Mesodermal cell (in vitro differentiated cells): Measurements from ENCODE around the gene XIRP2. TPM values are rescaled to one million over a fixed set of nuclear protein-coding genes. Genes with fewer than 3 reads are reported as not detected.

Source experiments
- H3K27ac ChIP-seq: 2 replicates; pipeline ENCODE4 v1.7.0; 2013; ENCODE audit warnings: mild to moderate bottlenecking, low read depth, low read length, moderate library complexity; ENCODE audit not compliant: severe bottlenecking
- H3K36me3 ChIP-seq: 2 replicates; pipeline ENCODE4 v1.7.1; 2013; ENCODE audit warnings: mild to moderate bottlenecking, low read length, moderate library complexity; ENCODE audit not compliant: control insufficient read depth, insufficient read depth
- H3K4me1 ChIP-seq: one replicate; pipeline ENCODE4 v1.7.1; 2013; ENCODE audit warnings: mild to moderate bottlenecking, low read length; ENCODE audit not compliant: insufficient read depth, control insufficient read depth, poor library complexity, severe bottlenecking
- H3K4me3 ChIP-seq: 2 replicates; pipeline ENCODE4 v1.7.0; 2013; ENCODE audit warnings: low read length, control low read depth, mild to moderate bottlenecking; ENCODE audit not compliant: insufficient read depth, poor library complexity, severe bottlenecking; ENCODE audit errors: extremely low read depth
- H3K9me3 ChIP-seq: 2 replicates; pipeline ENCODE4 v1.7.1; 2013; ENCODE audit warnings: mild to moderate bottlenecking, low read length, moderate library complexity; ENCODE audit not compliant: control insufficient read depth
- WGBS, 2 experiments: methylation state at CpG; one replicate each; pipeline ENCODE4 v1.1.5; 2013; ENCODE audit warnings: missing lambda C conversion rate in 2 of 2; ENCODE audit not compliant: insufficient coverage in 2 of 2; 5-methylcytosine and 5-hydroxymethylcytosine counted together
- polyA plus RNA-seq, 2 experiments: library from polyadenylated mRNA; stranded (reverse); fragments of 50-300 nt; gene quantifications; one replicate each; pipeline ENCODE4 v1.2.3, GENCODE V29; 2013

Gene XIRP2
- 0.22 TPM for polyA plus RNA-seq (2013, experiment 1 of 2)
- 0.15 TPM for polyA plus RNA-seq (2013, experiment 2 of 2)

- no peak within 1 kb of the TSS for H3K27ac ChIP-seq
- H3K9me3 ChIP-seq: no peaks in the 10 kb centered on the region
- no peaks in the 10 kb centered on the region for H3K4me1 ChIP-seq
- H3K4me3 ChIP-seq: no peak within 1 kb of the TSS
- H3K36me3 ChIP-seq: no peaks in the 10 kb centered on the region
- 70% methylated on average over 1 of the region's 2 CpGs; no CpG with 5 or more reads in 1 of the 2 experiments for WGBS, 2 experiments
Measured at GRCh38 chr2:166888180-166888579, at the start of gene XIRP2. TSS of gene XIRP2 (plus strand) at chr2:166888480. CDS start at chr2:166903483, 15,003 bp downstream.

- H3K36me3 ChIP-seq: no peaks in the 10 kb centered on the region
- H3K4me1 ChIP-seq: no peaks in the 10 kb centered on the region
- no peak overlapping the region for H3K27ac ChIP-seq
- no peak overlapping the region for H3K4me3 ChIP-seq
- H3K9me3 ChIP-seq: no peaks in the 10 kb centered on the region
- 64 to 73% methylated on average over 2 of the region's 2 CpGs for WGBS, 2 experiments
Measured at GRCh38 chr2:166841152-166841551, 47.1 kb upstream of the XIRP2 start.

- no peak overlapping the region for H3K4me3 ChIP-seq
- H3K36me3 ChIP-seq: no peaks in the 10 kb centered on the region
- no peak overlapping the region for H3K27ac ChIP-seq
- WGBS, 2 experiments: no CpG with 5 or more reads among the region's 1 CpG
- H3K9me3 ChIP-seq: no peaks in the 10 kb centered on the region
- H3K4me1 ChIP-seq: no peaks in the 10 kb centered on the region
Measured at GRCh38 chr2:166841679-166842078, 46.6 kb upstream of the XIRP2 start.

GRCh38 chr2:166844111-166844510, 44.2 kb upstream of the XIRP2 start:
- H3K4me3 ChIP-seq: no peak overlapping the region
- no peak overlapping the region for H3K27ac ChIP-seq
- H3K36me3 ChIP-seq: no peaks in the 10 kb centered on the region
- H3K9me3 ChIP-seq: peaks cover 3% of the 10 kb centered on the region
- no peaks in the 10 kb centered on the region for H3K4me1 ChIP-seq
- 83% methylated on average over 1 of the region's 1 CpG; no CpG with 5 or more reads in 1 of the 2 experiments for WGBS, 2 experiments

- H3K4me3 ChIP-seq: no peak overlapping the region
- H3K4me1 ChIP-seq: no peaks in the 10 kb centered on the region
- 72% methylated on average over 3 of the region's 6 CpGs; no CpG with 5 or more reads in 1 of the 2 experiments for WGBS, 2 experiments
- no peak overlapping the region for H3K27ac ChIP-seq
- no peaks in the 10 kb centered on the region for H3K9me3 ChIP-seq
- H3K36me3 ChIP-seq: no peaks in the 10 kb centered on the region
Measured at GRCh38 chr2:166862468-166863132, 25.7 kb upstream of the XIRP2 start.

GRCh38 chr2:166867874-166868514, 20.3 kb upstream of the XIRP2 start:
- Histone ChIP-seq H3K4me3 (no peak overlapping the region), H3K4me1 (no peaks in the 10 kb centered on the region), H3K27ac (no peak overlapping the region), H3K36me3 (no peaks in the 10 kb centered on the region), H3K9me3 (no peaks in the 10 kb centered on the region)
- WGBS, 2 experiments: 79 to 81% methylated on average over 4 to 5 of the region's 10 CpGs

- no peak overlapping the region for H3K27ac ChIP-seq
- WGBS, 2 experiments: no CpG with 5 or more reads among the region's 1 CpG
- no peaks in the 10 kb centered on the region for H3K9me3 ChIP-seq
- no peaks in the 10 kb centered on the region for H3K4me1 ChIP-seq
- H3K36me3 ChIP-seq: no peaks in the 10 kb centered on the region
- H3K4me3 ChIP-seq: no peak overlapping the region
Measured at GRCh38 chr2:166870346-166870745, 17.9 kb upstream of the XIRP2 start.

- Histone ChIP-seq H3K27ac (no peak overlapping the region), H3K9me3 (no peaks in the 10 kb centered on the region), H3K4me1 (no peaks in the 10 kb centered on the region), H3K36me3 (no peaks in the 10 kb centered on the region), H3K4me3 (no peak overlapping the region)
- WGBS, 2 experiments: no CpG with 5 or more reads among the region's 1 CpG
Measured at GRCh38 chr2:166881177-166881576, 7.1 kb upstream of the XIRP2 start.

- Histone ChIP-seq H3K9me3 (no peaks in the 10 kb centered on the region), H3K4me3 (no peak overlapping the region), H3K27ac (no peak overlapping the region), H3K4me1 (no peaks in the 10 kb centered on the region), H3K36me3 (no peaks in the 10 kb centered on the region)
- WGBS, 2 experiments: 87 to 100% methylated on average over 1 to 3 of the region's 3 CpGs
Measured at GRCh38 chr2:166882851-166883250, 5.4 kb upstream of the XIRP2 start.

GRCh38 chr2:166891727-166892126, 3.4 kb downstream of the XIRP2 start:
- WGBS, 2 experiments: 100% methylated on average over 1 of the region's 2 CpGs; no CpG with 5 or more reads in 1 of the 2 experiments
- no peaks in the 10 kb centered on the region for H3K36me3 ChIP-seq

GRCh38 chr2:166892397-166892796, 4.1 kb downstream of the XIRP2 start:
- H3K36me3 ChIP-seq: no peaks in the 10 kb centered on the region
- H3K4me1 ChIP-seq: no peaks in the 10 kb centered on the region
- H3K4me3 ChIP-seq: no peak overlapping the region
- H3K27ac ChIP-seq: no peak overlapping the region
- H3K9me3 ChIP-seq: no peaks in the 10 kb centered on the region

More at GRCh38 chr2:166891727-166892126, 3.4 kb downstream of the XIRP2 start:
- Histone ChIP-seq H3K4me1 (no peaks in the 10 kb centered on the region), H3K27ac (no peak overlapping the region), H3K4me3 (no peak overlapping the region), H3K9me3 (no peaks in the 10 kb centered on the region)
